Endothelial cell of umbilical vein (primary cell): ENCODE data around the gene SLC7A8. TPM values are rescaled to one million over a fixed set of nuclear protein-coding genes. Genes with fewer than 3 reads are reported as not detected.
"Not testable (repeated sequence)": the region's sequence is repeated elsewhere in the genome, so short reads cannot be mapped to it uniquely, and the experiment has no call there.

ENCODE experiments used
- BruUV-seq: library from RNA; stranded (reverse); fragments of 400-500 nt; replicated peaks from 2 replicates; lab custom pipeline; 2021; lab: Mats Ljungman, UMichigan
- CTCF ChIA-PET: fragments of 300-600, 350-600 bp; sonication (Branson Sonifier 250); formaldehyde crosslinking; loops from one replicate; lab custom pipeline; 2021; ENCODE audit warnings: antibody characterized with exemption, inconsistent platforms; lab: Charles Lee
- POLR2A ChIA-PET: fragments of 300-600, 350-600 bp; sonication (Branson Sonifier 250); formaldehyde crosslinking; loops from one replicate; lab custom pipeline; 2021; ENCODE audit warnings: antibody characterized with exemption, inconsistent platforms; lab: Charles Lee
- DNase-seq: peaks from one replicate; pipeline ENCODE4 v3.0.0-alpha.2; 2011; ENCODE audit warnings: low read depth, low spot score
- FAIRE-seq: peaks from 2 replicates; lab custom pipeline; 2011; peaks lifted over from hg19 to GRCh38; lab: Jason Lieb, UNC
- H2AFZ ChIP-seq: 2 replicates; pipeline ENCODE4 v1.6.0; 2012; ENCODE audit warnings: low read depth, low read length, control low read depth, inconsistent platforms
- H3K27ac ChIP-seq: 2 replicates; pipeline ENCODE4 v1.5.1; 2011; ENCODE audit warnings: low read depth, mild to moderate bottlenecking, control low read depth, low read length, moderate library complexity; ENCODE audit not compliant: insufficient read depth
- H3K27me3 ChIP-seq, 2 experiments: 2 replicates each; pipeline versions ENCODE4 v1.6.0 to v1.6.1; 2011; ENCODE audit warnings: low read length in 2 of 2, mixed read lengths in 1 of 2; ENCODE audit not compliant: control insufficient read depth in 2 of 2, insufficient read depth in 2 of 2
- H3K36me3 ChIP-seq, 2 experiments: 2 replicates in 1 of 2; 3 replicates in 1 of 2; pipeline ENCODE4 v1.5.1; 2011; ENCODE audit warnings: low read length in 2 of 2, mild to moderate bottlenecking in 1 of 2, moderate library complexity in 1 of 2; ENCODE audit not compliant: control insufficient read depth in 2 of 2, insufficient read depth in 2 of 2; ENCODE audit errors: extremely low read depth in 1 of 2
- H3K4me1 ChIP-seq: 3 replicates; pipeline ENCODE4 v1.5.1; 2011; ENCODE audit warnings: mild to moderate bottlenecking, low read length; ENCODE audit not compliant: control insufficient read depth, insufficient read depth; ENCODE audit errors: extremely low read depth
- H3K4me2 ChIP-seq: 2 replicates; pipeline ENCODE4 v1.6.1; 2011; ENCODE audit warnings: low read length, control low read depth, mixed read lengths; ENCODE audit not compliant: insufficient read depth
- H3K4me3 ChIP-seq, 3 experiments: fragments of 200-600 bp in 1 of 3; sonication (generic), shearing (Covaris generic) in 1 of 3; replicated peaks in 1 of 3; 2 replicates each; pipeline ENCODE4 v1.5.1; 2011 to 2016; ENCODE audit warnings: control low read depth in 3 of 3, low read length in 3 of 3, mild to moderate bottlenecking in 2 of 3, inconsistent platforms in 1 of 3, low read depth in 1 of 3, moderate library complexity in 1 of 3; ENCODE audit not compliant: insufficient read depth in 1 of 3
- H3K79me2 ChIP-seq: 2 replicates; pipeline ENCODE4 v1.6.0; 2012; ENCODE audit warnings: low read length, inconsistent platforms; ENCODE audit not compliant: control insufficient read depth, insufficient read depth
- H3K9ac ChIP-seq: replicated peaks from 2 replicates; pipeline ENCODE3; 2011; ENCODE audit warnings: low read length, control low read depth; ENCODE audit not compliant: insufficient read depth; ENCODE audit errors: extremely low read depth
- H3K9me1 ChIP-seq: replicated peaks from 3 replicates; pipeline ENCODE4 v1.6.0; 2011; ENCODE audit warnings: mild to moderate bottlenecking, low read length; ENCODE audit not compliant: control insufficient read depth, insufficient read depth; ENCODE audit errors: extremely low read depth
- H3K9me3 ChIP-seq: replicated peaks from 2 replicates; pipeline ENCODE4 v1.5.1; 2012; ENCODE audit warnings: low read length, inconsistent platforms; ENCODE audit not compliant: control insufficient read depth, insufficient read depth
- H4K20me1 ChIP-seq: replicated peaks from 2 replicates; pipeline ENCODE3; 2011; ENCODE audit warnings: mild to moderate bottlenecking, low read length; ENCODE audit not compliant: control insufficient read depth, insufficient read depth; ENCODE audit errors: extremely low read depth
- EZH2 ChIP-seq: IDR thresholded peaks from 2 replicates; pipeline ENCODE4 v1.6.1; 2012; ENCODE audit warnings: borderline replicate concordance, low read depth, mild to moderate bottlenecking, moderate library complexity, low read length, inconsistent platforms; ENCODE audit not compliant: severe bottlenecking
- FOS ChIP-seq: IDR thresholded peaks from 2 replicates; pipeline ENCODE4 v1.6.1; 2011; ENCODE audit warnings: mild to moderate bottlenecking, low read length, moderate library complexity, borderline replicate concordance; ENCODE audit not compliant: insufficient read depth
- GATA2 ChIP-seq: IDR thresholded peaks from 2 replicates; pipeline ENCODE4 v1.7.0; 2011; ENCODE audit warnings: low read depth, mild to moderate bottlenecking, moderate library complexity, mixed read lengths, low read length; ENCODE audit not compliant: insufficient read length, insufficient read depth
- JUN ChIP-seq: IDR thresholded peaks from 2 replicates; pipeline ENCODE4 v1.6.1; 2011; ENCODE audit warnings: borderline replicate concordance, low read depth; ENCODE audit not compliant: insufficient read length, insufficient read depth
- MYC ChIP-seq: IDR thresholded peaks from one replicate; pipeline ENCODE4 v1.6.1; 2011; ENCODE audit warnings: mild to moderate bottlenecking, low read depth, low read length
- POLR2A ChIP-seq: IDR thresholded peaks from 2 replicates; pipeline ENCODE4 v1.6.1; 2012; ENCODE audit warnings: low read depth, mild to moderate bottlenecking, control low read depth, low read length
- POLR2AphosphoS5 ChIP-seq: IDR thresholded peaks from 2 replicates; pipeline ENCODE4 v1.6.1; 2012; ENCODE audit warnings: low read depth, mild to moderate bottlenecking, control low read depth, low read length, moderate library complexity; ENCODE audit not compliant: insufficient read depth
- dilution Hi-C: fragments of 300-500 bp; cut with MboI; formaldehyde crosslinking; loops from one replicate; pipeline ENCODE4 v1.15.0; 2019; ENCODE audit warnings: low sequenced_read_pairs; ENCODE audit not compliant: extremely low pct_ligation_motif_present
- intact Hi-C: fragments of 100-400 bp; cut with micrococcal nuclease; formaldehyde crosslinking; loops from one replicate; pipeline ENCODE4 v1.10.0; 2022
- polyA plus RNA-seq, 4 experiments: library from polyadenylated mRNA; depleted of rRNA in 3 of 4; stranded (reverse) in 3 of 4; unstranded in 1 of 4; fragments of >200 nt; gene quantifications; 2 replicates each; pipeline versions ENCODE4 v1.2.1 to v1.2.3, GENCODE V29; 2011 to 2012; ENCODE audit warnings: missing spikeins in 1 of 4
- total RNA-seq: library from RNA; stranded (reverse); gene quantifications from 2 replicates; pipeline ENCODE4 v1.2.3, GENCODE V29; 2021
- TF ChIP-seq, protein P1 (sequence below), 2 donors: IDR thresholded peaks; 1 replicate in 1 of 2; 2 replicates in 1 of 2; pipeline ENCODE4 v1.5.1; 2011; ENCODE audit warnings: low read length in 2 of 2, mild to moderate bottlenecking in 2 of 2, moderate library complexity in 2 of 2, control low read depth in 1 of 2, inconsistent platforms in 1 of 2, low read depth in 1 of 2; ENCODE audit not compliant: insufficient read depth in 1 of 2; ENCODE audit errors: extremely low read depth in 1 of 2
- TF ChIP-seq, protein P2 (sequence below): IDR thresholded peaks from 2 replicates; pipeline ENCODE4 v1.6.1; 2011; ENCODE audit not compliant: insufficient read depth, insufficient read length

The SLC7A8 gene
- total and polyA plus RNA-seq, 2 donors (not counting 3 experiments of a cell fraction or from before 2014, with no cell fraction given) = 0.76 to 1.1 TPM

DNA sequence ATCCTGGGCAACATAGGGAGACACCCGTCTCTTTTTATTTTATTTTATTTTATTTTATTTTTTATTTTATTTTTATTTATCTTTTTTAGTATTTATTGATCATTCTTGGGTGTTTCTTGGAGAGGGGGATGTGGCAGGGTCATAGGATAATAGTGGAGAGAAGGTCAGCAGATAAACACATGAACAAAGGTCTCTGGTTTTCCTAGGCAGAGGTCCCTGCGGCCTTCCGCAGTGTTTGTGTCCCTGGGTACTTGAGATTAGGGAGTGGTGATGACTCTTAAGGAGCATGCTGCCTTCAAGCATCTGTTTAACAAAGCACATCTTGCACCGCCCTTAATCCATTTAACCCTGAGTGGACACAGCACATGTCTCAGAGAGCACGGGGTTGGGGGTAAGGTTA, 75.8 kb downstream of the SLC7A8 start:
- H3K9me3 ChIP-seq, H3K4me3 ChIP-seq, H3K79me2 ChIP-seq, dilution Hi-C loops, POLR2A ChIA-PET, H3K4me1 ChIP-seq, FAIRE-seq, H3K9me1 ChIP-seq, H3K27ac ChIP-seq, H2AFZ ChIP-seq, BruUV-seq, DNase-seq, H3K4me2 ChIP-seq, H3K9ac ChIP-seq, H3K36me3 ChIP-seq, H4K20me1 ChIP-seq: not testable (repeated sequence)
- intact Hi-C loops = loop anchor here (5.0 kb wide), 1 partner anchor 115 kb away; no protein-coding TSS in a partner anchor
- peaks cover 9 to 10% of the 10 kb centered on the region in 2 experiments for H3K27me3 ChIP-seq
- CTCF ChIA-PET = interaction anchor here (6.7 kb wide), 1 partner anchor 120 kb away, joined by 69 read pairs; no protein-coding TSS in a partner anchor

DNA sequence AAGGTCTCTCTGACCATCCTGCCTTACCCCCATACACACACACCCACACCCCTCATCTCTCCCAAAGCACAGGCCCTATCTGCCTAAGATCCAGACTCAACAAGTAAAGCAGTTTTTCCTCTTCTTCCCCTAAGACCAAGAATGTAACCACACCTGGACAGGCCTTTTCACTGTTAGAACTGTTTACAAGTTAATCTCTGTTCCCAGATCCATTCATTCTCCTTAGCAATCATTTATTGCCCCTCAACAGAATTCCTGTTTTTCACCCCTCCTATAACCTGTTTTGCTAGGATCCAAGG, 76.8 kb downstream of the SLC7A8 start:
- Histone ChIP-seq H3K4me2 (no peak overlapping the region), H3K27ac (no peak overlapping the region), H3K9me1 (no peaks in the 10 kb centered on the region), H3K4me1 (no peaks in the 10 kb centered on the region), H3K27me3 (peaks cover 9 to 10% of the 10 kb centered on the region in 2 experiments), H3K4me3 (no peak overlapping the region), H2AFZ (no peak overlapping the region), H3K9ac (no peak overlapping the region), H4K20me1 (no peaks in the 10 kb centered on the region), H3K9me3 (no peaks in the 10 kb centered on the region), H3K79me2 (no peaks in the 10 kb centered on the region), H3K36me3 (no peaks in the 10 kb centered on the region)
- POLR2A ChIA-PET = no interaction called here
- no TSS peak for BruUV-seq
- dilution Hi-C loops = no loop called here
- intact Hi-C loops = loop anchor here (5.0 kb wide), 1 partner anchor 114 kb away; no protein-coding TSS in a partner anchor
- no peak for FAIRE-seq
- CTCF ChIA-PET = interaction anchor here (0.8 to 2.2 kb wide), 6 partner anchors 12 to 120 kb away, joined by 3 to 18 read pairs (median 6); partner anchors contain the start of genes ACIN1 and C14orf119
- DNase-seq = no peak
- no peak for TF ChIP-seq FOS
- TF ChIP-seq, protein P1, sequence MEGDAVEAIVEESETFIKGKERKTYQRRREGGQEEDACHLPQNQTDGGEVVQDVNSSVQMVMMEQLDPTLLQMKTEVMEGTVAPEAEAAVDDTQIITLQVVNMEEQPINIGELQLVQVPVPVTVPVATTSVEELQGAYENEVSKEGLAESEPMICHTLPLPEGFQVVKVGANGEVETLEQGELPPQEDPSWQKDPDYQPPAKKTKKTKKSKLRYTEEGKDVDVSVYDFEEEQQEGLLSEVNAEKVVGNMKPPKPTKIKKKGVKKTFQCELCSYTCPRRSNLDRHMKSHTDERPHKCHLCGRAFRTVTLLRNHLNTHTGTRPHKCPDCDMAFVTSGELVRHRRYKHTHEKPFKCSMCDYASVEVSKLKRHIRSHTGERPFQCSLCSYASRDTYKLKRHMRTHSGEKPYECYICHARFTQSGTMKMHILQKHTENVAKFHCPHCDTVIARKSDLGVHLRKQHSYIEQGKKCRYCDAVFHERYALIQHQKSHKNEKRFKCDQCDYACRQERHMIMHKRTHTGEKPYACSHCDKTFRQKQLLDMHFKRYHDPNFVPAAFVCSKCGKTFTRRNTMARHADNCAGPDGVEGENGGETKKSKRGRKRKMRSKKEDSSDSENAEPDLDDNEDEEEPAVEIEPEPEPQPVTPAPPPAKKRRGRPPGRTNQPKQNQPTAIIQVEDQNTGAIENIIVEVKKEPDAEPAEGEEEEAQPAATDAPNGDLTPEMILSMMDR (IDR thresholded peaks at IDR 0.05; ENCODE audit: extremely low read depth in 1 of 2, insufficient read depth in 1 of 2, low read depth in 1 of 2, low read length in 2 of 2) = no peak
- no peak for TF ChIP-seq POLR2AphosphoS5
- TF ChIP-seq, protein P2, sequence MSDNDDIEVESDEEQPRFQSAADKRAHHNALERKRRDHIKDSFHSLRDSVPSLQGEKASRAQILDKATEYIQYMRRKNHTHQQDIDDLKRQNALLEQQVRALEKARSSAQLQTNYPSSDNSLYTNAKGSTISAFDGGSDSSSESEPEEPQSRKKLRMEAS = no peak
- no peak for TF ChIP-seq MYC
- no peak for TF ChIP-seq JUN
- no peak for TF ChIP-seq GATA2
- TF ChIP-seq EZH2 = no peak
- no peak for TF ChIP-seq POLR2A
